Endodermal cell (in vitro differentiated cells): ENCODE data around the gene C1orf167. TPM values are rescaled to one million over a fixed set of nuclear protein-coding genes. Genes with fewer than 3 reads are reported as not detected.

Experiments
- DNase-seq: peaks from one replicate; pipeline ENCODE4 v3.0.0-alpha.2; 2017
- H3K27ac ChIP-seq: 2 replicates; pipeline ENCODE4 v1.5.1; 2013; ENCODE audit warnings: mild to moderate bottlenecking, low read depth, low read length, moderate library complexity
- H3K27me3 ChIP-seq: 2 replicates; pipeline ENCODE4 v1.6.1; 2013; ENCODE audit warnings: mild to moderate bottlenecking, low read length, moderate library complexity; ENCODE audit not compliant: insufficient read depth, control insufficient read depth, poor library complexity, severe bottlenecking
- H3K36me3 ChIP-seq: 2 replicates; pipeline ENCODE4 v1.7.0; 2013; ENCODE audit warnings: mild to moderate bottlenecking, low read length, moderate library complexity; ENCODE audit not compliant: control insufficient read depth, insufficient read depth
- H3K4me1 ChIP-seq: one replicate; pipeline ENCODE4 v1.7.0; 2013; ENCODE audit warnings: low read length; ENCODE audit not compliant: control insufficient read depth, insufficient read depth
- H3K4me3 ChIP-seq: 2 replicates; pipeline ENCODE4 v1.5.1; 2013; ENCODE audit warnings: mild to moderate bottlenecking, low read length, moderate library complexity
- H3K9ac ChIP-seq: 2 replicates; pipeline ENCODE4 v1.6.1; 2013; ENCODE audit warnings: mild to moderate bottlenecking, low read length, moderate library complexity; ENCODE audit not compliant: poor library complexity, severe bottlenecking; ENCODE audit errors: extremely low read depth
- H3K9me3 ChIP-seq: 2 replicates; pipeline ENCODE4 v1.6.1; 2013; ENCODE audit warnings: mild to moderate bottlenecking, low read length, moderate library complexity; ENCODE audit not compliant: control insufficient read depth
- H3K27ac Mint-ChIP-seq: 2 replicates; pipeline ENCODE4 v1.8.0; 2020; ENCODE audit warnings: mixed read lengths
- H3K27me3 Mint-ChIP-seq: 2 replicates; pipeline ENCODE4 v1.8.0; 2021; ENCODE audit warnings: mild to moderate bottlenecking, mixed read lengths; ENCODE audit not compliant: insufficient read depth
- H3K36me3 Mint-ChIP-seq: 2 replicates; pipeline ENCODE4 v1.8.0; 2020; ENCODE audit warnings: low read depth, mixed read lengths
- H3K4me1 Mint-ChIP-seq: 2 replicates; pipeline ENCODE4 v1.8.0; 2020; ENCODE audit warnings: mixed read lengths
- H3K4me3 Mint-ChIP-seq: 2 replicates; pipeline ENCODE4 v1.8.0; 2020; ENCODE audit warnings: mild to moderate bottlenecking, moderate library complexity, mixed read lengths
- H3K9me3 Mint-ChIP-seq: 2 replicates; pipeline ENCODE4 v1.8.0; 2020; ENCODE audit warnings: mild to moderate bottlenecking, mixed read lengths
- WGBS, 2 experiments: methylation state at CpG; one replicate each; pipeline versions ENCODE4 v1.1.5 to v1.1.7; 2013; ENCODE audit warnings: missing lambda C conversion rate in 2 of 2, mixed read lengths in 1 of 2; ENCODE audit not compliant: insufficient coverage in 1 of 2, insufficient read length in 1 of 2; 5-methylcytosine and 5-hydroxymethylcytosine counted together
- total RNA-seq, 2 donors: library from RNA; stranded (reverse); fragmentation: NEBNext Ultra II Directional in 1 of 2; extraction: Animal tissue kit (Norgen Biotek cat#: 25700) in 1 of 2; gene quantifications; 2 replicates in 1 of 2; 3 replicates in 1 of 2; pipeline ENCODE4 v1.2.1, GENCODE V29; 2021
- TF ChIP-seq, protein P1 (sequence below): fragments of 200-600 bp; sonication (generic); conservative IDR thresholded peaks from 2 replicates; pipeline ENCODE4 v1.5.0; 2021; ENCODE audit warnings: antibody characterized with exemption, mild to moderate bottlenecking

C1orf167 gene
- total RNA-seq, 2 donors from 2014 or later = 0.95 to 1.4 TPM

GRCh38 chr1:11790101-11790879 lies 28.3 kb downstream of the C1orf167 start:
- peak overlapping the region; percentile 65 for H3K27ac Mint-ChIP-seq
- DNase-seq = no peak
- H3K36me3 ChIP-seq = peaks cover 23% of the 10 kb centered on the region
- no peaks in the 10 kb centered on the region for H3K27me3 ChIP-seq
- H3K36me3 Mint-ChIP-seq = peaks cover 30% of the 10 kb centered on the region
- no peak overlapping the region for H3K4me3 Mint-ChIP-seq
- no peaks in the 10 kb centered on the region for H3K9me3 ChIP-seq
- peaks cover 24% of the 10 kb centered on the region for H3K4me1 Mint-ChIP-seq
- H3K27me3 Mint-ChIP-seq = no peaks in the 10 kb centered on the region
- no peak overlapping the region for H3K4me3 ChIP-seq
- TF ChIP-seq, protein P1, sequence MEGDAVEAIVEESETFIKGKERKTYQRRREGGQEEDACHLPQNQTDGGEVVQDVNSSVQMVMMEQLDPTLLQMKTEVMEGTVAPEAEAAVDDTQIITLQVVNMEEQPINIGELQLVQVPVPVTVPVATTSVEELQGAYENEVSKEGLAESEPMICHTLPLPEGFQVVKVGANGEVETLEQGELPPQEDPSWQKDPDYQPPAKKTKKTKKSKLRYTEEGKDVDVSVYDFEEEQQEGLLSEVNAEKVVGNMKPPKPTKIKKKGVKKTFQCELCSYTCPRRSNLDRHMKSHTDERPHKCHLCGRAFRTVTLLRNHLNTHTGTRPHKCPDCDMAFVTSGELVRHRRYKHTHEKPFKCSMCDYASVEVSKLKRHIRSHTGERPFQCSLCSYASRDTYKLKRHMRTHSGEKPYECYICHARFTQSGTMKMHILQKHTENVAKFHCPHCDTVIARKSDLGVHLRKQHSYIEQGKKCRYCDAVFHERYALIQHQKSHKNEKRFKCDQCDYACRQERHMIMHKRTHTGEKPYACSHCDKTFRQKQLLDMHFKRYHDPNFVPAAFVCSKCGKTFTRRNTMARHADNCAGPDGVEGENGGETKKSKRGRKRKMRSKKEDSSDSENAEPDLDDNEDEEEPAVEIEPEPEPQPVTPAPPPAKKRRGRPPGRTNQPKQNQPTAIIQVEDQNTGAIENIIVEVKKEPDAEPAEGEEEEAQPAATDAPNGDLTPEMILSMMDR = no peak
- H3K4me1 ChIP-seq = peaks cover 21% of the 10 kb centered on the region
- H3K9ac ChIP-seq = no peak overlapping the region
- WGBS, 2 experiments = 93 to 97% methylated on average over 14 to 20 of the region's 20 CpGs
- H3K27ac ChIP-seq = no peak overlapping the region
- H3K9me3 Mint-ChIP-seq = no peaks in the 10 kb centered on the region

- H3K4me1 ChIP-seq = peaks cover 21% of the 10 kb centered on the region
- H3K36me3 ChIP-seq = peaks cover 31% of the 10 kb centered on the region
- H3K4me3 ChIP-seq = no peak overlapping the region
- H3K9ac ChIP-seq = no peak overlapping the region
- no peaks in the 10 kb centered on the region for H3K27me3 Mint-ChIP-seq
- DNase-seq = no peak
- WGBS, 2 experiments = 94% methylated on average over 13 to 19 of the region's 19 CpGs
- H3K9me3 ChIP-seq = no peaks in the 10 kb centered on the region
- H3K4me1 Mint-ChIP-seq = peaks cover 24% of the 10 kb centered on the region
- H3K9me3 Mint-ChIP-seq = no peaks in the 10 kb centered on the region
- H3K27me3 ChIP-seq = no peaks in the 10 kb centered on the region
- H3K4me3 Mint-ChIP-seq = no peak overlapping the region
- TF ChIP-seq, protein P1 = no peak
- no peak overlapping the region for H3K27ac ChIP-seq
- H3K36me3 Mint-ChIP-seq = peaks cover 34% of the 10 kb centered on the region
- H3K27ac Mint-ChIP-seq = peak overlapping the region; percentile 65
Measured at GRCh38 chr1:11790880-11791715, 29.1 kb downstream of the C1orf167 start.

GRCh38 chr1:11792106-11792505 lies 30.1 kb downstream of the C1orf167 start:
- H3K27me3 ChIP-seq = no peaks in the 10 kb centered on the region
- peaks cover 33% of the 10 kb centered on the region for H3K36me3 ChIP-seq
- no peak overlapping the region for H3K27ac ChIP-seq
- H3K9me3 ChIP-seq = no peaks in the 10 kb centered on the region
- Mint-ChIP-seq H3K4me3 (no peak overlapping the region), H3K27me3 (no peaks in the 10 kb centered on the region), H3K36me3 (peaks cover 38% of the 10 kb centered on the region), H3K4me1 (peaks cover 19% of the 10 kb centered on the region), H3K27ac (peak overlapping the region; percentile 38), H3K9me3 (no peaks in the 10 kb centered on the region)
- 92 to 94% methylated on average over 7 to 11 of the region's 11 CpGs for WGBS, 2 experiments
- no peak overlapping the region for H3K9ac ChIP-seq
- H3K4me3 ChIP-seq = no peak overlapping the region
- TF ChIP-seq, protein P1 = no peak
- H3K4me1 ChIP-seq = peaks cover 18% of the 10 kb centered on the region
- no peak for DNase-seq
